SK-N-MC (cell line): ENCODE data around the gene ZFYVE28.

Experiments
- EZH2 ChIP-seq: fragments of 200-600 bp; sonication (generic); IDR thresholded peaks from one replicate; pipeline ENCODE4 v1.6.1; 2017; ENCODE audit warnings: antibody characterized with exemption
- FOXP2 ChIP-seq: optimal IDR thresholded peaks from 2 replicates; pipeline ENCODE3; 2011; ENCODE audit warnings: mild to moderate bottlenecking, moderate library complexity; ENCODE audit not compliant: insufficient read depth; ENCODE audit errors: extremely low read length, control extremely low read depth
- POLR2AphosphoS5 ChIP-seq: IDR thresholded peaks from 2 replicates; pipeline ENCODE4 v1.6.1; 2012; ENCODE audit warnings: mild to moderate bottlenecking, low read depth, low read length, borderline replicate concordance

GRCh38 chr4:2304877-2305561 is 113.4 kb downstream of the ZFYVE28 start:
- no peak for TF ChIP-seq EZH2
- no peak for TF ChIP-seq POLR2AphosphoS5
- TF ChIP-seq FOXP2, result no peak
